Left lung (tissue), 10 donors: ENCODE results near the gene ZNF860. TPM values are rescaled to one million over a fixed set of nuclear protein-coding genes. Genes with fewer than 3 reads are reported as not detected.

Source experiments
- ATAC-seq: fragments of 200-7000 bp; cut with Tn5 transposase; one replicate; pipeline ENCODE4 v1.9.1; 2020; ENCODE audit warnings: moderate library complexity
- DNase-seq, 4 donors: peaks; one replicate each; pipeline ENCODE4 v3.0.0-alpha.2; 2013 to 2020
- H3K27ac ChIP-seq, 2 donors: fragments of 200-600 bp; sonication (generic) in 1 of 2; one replicate each; pipeline versions ENCODE4 v1.5.0 to v1.8.0; 2020 to 2021
- H3K27me3 ChIP-seq, 2 donors: fragments of 200-600 bp; sonication (generic) in 1 of 2; one replicate each; pipeline versions ENCODE4 v1.5.0 to v1.8.0; 2020 to 2021
- H3K36me3 ChIP-seq, 2 donors: fragments of 200-600 bp; sonication (generic) in 1 of 2; one replicate each; pipeline versions ENCODE4 v1.5.0 to v1.8.0; 2020 to 2021
- H3K4me1 ChIP-seq, 2 donors: fragments of 200-600 bp; one replicate each; pipeline ENCODE4 v1.8.0; 2021
- H3K4me3 ChIP-seq, 2 donors: fragments of 200-600 bp; sonication (generic) in 1 of 2; one replicate each; pipeline versions ENCODE4 v1.5.0 to v1.8.0; 2020 to 2021; ENCODE audit warnings: mild to moderate bottlenecking in 1 of 2
- H3K9me3 ChIP-seq, 2 donors: fragments of 200-600 bp; sonication (generic) in 1 of 2; one replicate each; pipeline versions ENCODE4 v1.5.0 to v1.8.0; 2020 to 2021
- CTCF ChIP-seq, 2 donors: fragments of 200-600 bp; sonication (generic) in 1 of 2; IDR thresholded peaks; one replicate each; pipeline versions ENCODE4 v1.5.0 to v1.8.0; 2021; ENCODE audit warnings: antibody characterized with exemption in 2 of 2
- intact Hi-C, 2 donors: fragments of 100-400 bp; cut with DNase I; formaldehyde crosslinking; loops; one replicate each; pipeline versions ENCODE4 v1.11.2 to v1.14.2; 2022
- polyA plus RNA-seq, 6 donors: library from polyadenylated mRNA; unstranded; fragments of 120-200 nt; gene quantifications; one replicate each; pipeline ENCODE4 v1.2.1, GENCODE V29; 2013; ENCODE audit not compliant: insufficient read length in 6 of 6
- total RNA-seq, 2 donors: library from RNA; stranded (reverse); fragmentation: NEBNext Ultra II Directional; extraction: Animal tissue kit (Norgen Biotek cat#: 25700); gene quantifications; one replicate each; pipeline ENCODE4 v1.2.1, GENCODE V29; 2021
- donor health status: DM: no; HTN: yes; CAD: no.
- donor health status: DM: no; HTN: no; CAD: no.

ZNF860 gene
- total and polyA plus RNA-seq, 8 donors: 1.9 to 15.2 (median 11.0) TPM

GRCh38 chr3:31967592-31967991 lies 14.0 kb upstream of the ZNF860 start:
- Histone ChIP-seq H3K4me3 (no peak overlapping the region), H3K27me3 (no peaks in the 10 kb centered on the region), H3K36me3 (no peaks in the 10 kb centered on the region), H3K9me3 (no peaks in the 10 kb centered on the region), H3K27ac (peak overlapping the region in 1 of 2 donors; percentile 73), H3K4me1 (peaks cover 5 to 12% of the 10 kb centered on the region in 2 donors)
- intact Hi-C loops: no loop called here
- no peak for TF ChIP-seq CTCF (IDR thresholded peaks at IDR 0.05)
- ATAC-seq (no peak), DNase-seq (no peak)

- intact Hi-C loops: no loop called here
Measured at GRCh38 chr3:31968369-31968926, 13.1 kb upstream of the ZNF860 start.

GRCh38 chr3:31968927-31969418 lies 12.6 kb upstream of the ZNF860 start:
- no peaks in the 10 kb centered on the region for H3K27me3 ChIP-seq
- peak; percentile 52 for ATAC-seq
- peaks cover 5 to 12% of the 10 kb centered on the region in 2 donors for H3K4me1 ChIP-seq
- H3K9me3 ChIP-seq: no peaks in the 10 kb centered on the region
- H3K27ac ChIP-seq: peak overlapping the region; percentile 15 to 73
- TF ChIP-seq CTCF (IDR thresholded peaks at IDR 0.05): no peak
- no peaks in the 10 kb centered on the region for H3K36me3 ChIP-seq
- H3K4me3 ChIP-seq: no peak overlapping the region
- intact Hi-C loops: no loop called here
- no peak for DNase-seq

More at GRCh38 chr3:31968369-31968926, 13.1 kb upstream of the ZNF860 start:
- H3K36me3 ChIP-seq: no peaks in the 10 kb centered on the region
- no peak overlapping the region for H3K4me3 ChIP-seq
- no peak for DNase-seq
- H3K27ac ChIP-seq: peak overlapping the region; percentile 15 to 73
- no peaks in the 10 kb centered on the region for H3K9me3 ChIP-seq
- TF ChIP-seq CTCF (IDR thresholded peaks at IDR 0.05): no peak
- H3K27me3 ChIP-seq: no peaks in the 10 kb centered on the region
- peaks cover 5 to 12% of the 10 kb centered on the region in 2 donors for H3K4me1 ChIP-seq
- peak; percentile 49 for ATAC-seq

GRCh38 chr3:31971607-31972006 lies 9.9 kb upstream of the ZNF860 start:
- Histone ChIP-seq H3K4me1 (peaks cover 5 to 12% of the 10 kb centered on the region in 2 donors), H3K27me3 (no peaks in the 10 kb centered on the region), H3K4me3 (no peak overlapping the region), H3K9me3 (no peaks in the 10 kb centered on the region), H3K27ac (no peak overlapping the region), H3K36me3 (no peaks in the 10 kb centered on the region)
- TF ChIP-seq CTCF (IDR thresholded peaks at IDR 0.05): no peak
- ATAC-seq: no peak
- no peak for DNase-seq
- intact Hi-C loops: no loop called here

GRCh38 chr3:31973081-31973480 lies 8.5 kb upstream of the ZNF860 start:
- intact Hi-C loops: no loop called here
- no peaks in the 10 kb centered on the region for H3K9me3 ChIP-seq
- no peak overlapping the region for H3K4me3 ChIP-seq
- DNase-seq (no peak), ATAC-seq (no peak)
- no peaks in the 10 kb centered on the region for H3K36me3 ChIP-seq
- no peak overlapping the region for H3K27ac ChIP-seq
- H3K4me1 ChIP-seq: peaks cover 5 to 7% of the 10 kb centered on the region in 2 donors
- TF ChIP-seq CTCF (IDR thresholded peaks at IDR 0.05): no peak
- H3K27me3 ChIP-seq: peaks cover 0 to 7% of the 10 kb centered on the region in 2 donors
